GDM1 (cell line): ENCODE data around the gene KRTAP1-4.
"Not testable (repeated sequence)": the region's sequence is repeated elsewhere in the genome, so short reads cannot be mapped to it uniquely, and the experiment has no call there.

Experiments
- DNase-seq: peaks from one replicate; lab custom pipeline; 2025; lab: John Stamatoyannopoulos, UW

KRTAP1-4 gene

DNA sequence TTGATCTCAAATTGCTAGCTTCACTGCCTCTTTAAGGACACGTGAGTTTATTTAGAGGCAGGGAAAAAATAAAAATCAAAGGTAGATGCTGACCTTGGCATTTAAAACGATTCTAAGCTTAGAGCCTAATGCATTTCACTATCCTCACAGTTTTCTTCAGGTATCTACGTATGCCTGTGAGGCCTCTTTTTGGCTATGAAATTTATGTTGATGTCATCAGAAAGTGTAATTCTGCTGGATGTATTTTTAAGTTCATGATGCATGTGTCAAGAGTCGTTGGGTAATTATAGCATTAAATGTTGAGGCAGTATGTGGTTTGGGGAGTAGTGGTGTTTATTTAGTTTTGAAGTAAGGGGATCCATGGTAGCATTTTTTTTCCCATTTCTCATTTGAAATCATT, 26.1 kb downstream of the KRTAP1-4 start:
- no peak for DNase-seq

DNA sequence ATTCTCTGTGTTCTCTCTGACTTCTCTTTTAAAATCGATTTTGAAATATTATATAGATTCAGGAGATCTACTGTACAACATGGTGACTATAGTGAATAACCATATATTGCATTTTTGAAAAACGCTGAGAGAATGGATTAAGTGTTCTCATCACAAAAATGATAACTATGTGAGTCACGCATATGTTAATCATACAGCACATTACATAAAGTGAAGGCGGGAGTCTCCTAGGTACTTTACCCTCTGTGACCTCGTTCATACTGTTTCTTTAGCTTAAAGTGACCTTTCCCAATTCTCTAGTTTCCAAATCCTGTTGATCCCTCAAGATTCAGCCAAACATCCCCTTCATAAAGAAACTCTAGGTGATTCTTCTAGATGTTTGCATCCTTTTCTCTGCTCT, 27.2 kb downstream of the KRTAP1-4 start:
- no peak for DNase-seq

DNA sequence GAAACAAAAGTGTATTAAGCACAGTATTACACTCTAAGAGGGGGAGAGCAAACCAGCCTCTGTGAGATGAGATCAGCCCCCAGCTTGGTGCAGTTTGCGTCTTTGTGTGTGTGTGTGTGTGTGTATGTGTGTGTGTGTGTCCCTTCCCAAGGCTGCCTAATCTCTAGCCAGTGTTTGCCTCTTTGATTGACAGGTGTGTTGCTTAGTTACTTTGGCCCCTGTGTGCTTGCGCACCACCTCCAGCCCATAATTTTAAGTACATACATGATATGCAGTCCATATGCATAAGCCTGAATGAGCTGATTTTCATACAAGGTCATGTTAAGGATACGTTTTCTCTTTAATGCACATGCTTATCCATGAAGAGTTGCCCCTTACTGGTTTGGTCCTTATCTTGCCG, 28.2 kb downstream of the KRTAP1-4 start:
- DNase-seq, result no peak

DNA sequence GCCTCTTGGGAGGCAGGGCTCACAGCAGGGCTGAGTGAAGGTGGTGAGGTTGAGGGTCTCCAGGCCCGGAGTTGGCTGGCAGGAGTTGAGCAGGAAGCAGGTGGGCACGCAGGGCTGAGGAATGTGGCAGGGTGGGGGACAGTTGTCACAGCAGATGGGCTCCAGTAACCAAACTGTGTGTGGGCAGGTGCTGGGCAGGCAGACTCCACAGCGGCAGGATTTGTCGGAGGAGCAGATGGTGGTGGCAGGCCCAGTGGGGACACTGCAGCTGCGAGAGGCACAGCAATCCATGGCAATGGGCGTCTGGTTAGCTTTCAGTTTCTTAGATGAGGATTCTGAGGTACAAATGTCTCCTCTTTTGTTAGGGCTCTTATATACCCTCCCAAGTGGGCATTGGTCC, 30.4 kb downstream of the KRTAP1-4 start, which contains the start of gene KRTAP3-2:
TSS of gene KRTAP3-2 (minus strand) at position 344 of the 400 bp plus-strand sequence. CDS start at position 291, 53 bp downstream.
- not testable (repeated sequence) for DNase-seq

DNA sequence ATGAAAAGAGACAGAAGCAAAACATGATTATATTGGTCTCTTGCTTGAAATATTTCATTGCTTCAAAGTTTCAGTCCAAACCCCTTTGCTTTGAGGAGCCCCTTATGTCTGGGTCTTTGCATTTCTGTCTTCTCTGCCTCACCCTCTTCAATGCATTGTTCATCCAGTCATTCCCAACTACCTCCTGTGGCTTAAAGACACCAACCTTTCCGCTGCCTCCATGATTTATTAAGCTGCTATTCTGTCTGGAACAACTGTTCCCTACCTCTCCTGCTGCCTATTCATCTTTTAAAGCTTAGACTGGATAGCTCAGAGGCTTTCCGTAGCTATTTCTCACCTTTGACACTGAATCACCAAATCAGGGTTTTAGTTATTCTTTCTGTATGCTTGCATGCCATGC, 32.6 kb downstream of the KRTAP1-4 start:
- no peak for DNase-seq

DNA sequence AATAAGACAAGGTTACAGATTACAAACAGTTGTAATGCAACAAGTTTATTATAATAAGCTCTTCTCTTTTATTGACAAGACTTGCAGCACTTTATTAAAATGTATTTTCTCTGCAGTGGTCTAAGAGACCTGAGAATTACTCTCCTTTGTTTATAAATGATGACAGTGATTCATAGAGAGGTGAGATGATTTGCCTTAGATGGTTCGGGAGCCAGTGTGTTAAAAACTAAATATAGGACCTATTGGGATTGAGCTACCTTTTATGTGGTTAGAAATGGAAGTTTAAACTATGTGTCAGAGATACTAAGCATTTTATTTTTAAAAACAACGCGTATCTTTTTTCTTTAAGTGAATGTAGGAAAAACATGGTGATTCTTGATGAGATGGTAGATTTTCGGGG, 33.2 kb downstream of the KRTAP1-4 start:
- no peak for DNase-seq

DNA sequence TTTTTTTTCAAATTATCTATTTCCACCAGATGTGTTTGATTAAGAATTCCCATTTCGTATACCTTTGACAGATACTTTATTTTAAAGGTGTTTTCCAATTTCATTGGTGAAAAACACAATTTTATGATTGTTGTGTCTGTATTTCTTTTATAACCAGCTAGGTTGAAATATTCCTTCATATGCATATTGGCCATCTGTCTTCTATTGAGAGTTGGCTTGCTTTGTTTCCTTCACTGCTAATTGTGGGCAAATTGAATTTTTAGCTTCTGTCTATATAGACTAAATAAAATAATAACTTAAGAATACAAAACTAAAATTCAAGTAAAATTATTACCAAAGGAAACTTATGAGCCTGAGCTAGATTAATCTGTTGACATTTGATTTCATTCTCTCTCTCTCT, 34.9 kb downstream of the KRTAP1-4 start:
- no peak for DNase-seq

DNA sequence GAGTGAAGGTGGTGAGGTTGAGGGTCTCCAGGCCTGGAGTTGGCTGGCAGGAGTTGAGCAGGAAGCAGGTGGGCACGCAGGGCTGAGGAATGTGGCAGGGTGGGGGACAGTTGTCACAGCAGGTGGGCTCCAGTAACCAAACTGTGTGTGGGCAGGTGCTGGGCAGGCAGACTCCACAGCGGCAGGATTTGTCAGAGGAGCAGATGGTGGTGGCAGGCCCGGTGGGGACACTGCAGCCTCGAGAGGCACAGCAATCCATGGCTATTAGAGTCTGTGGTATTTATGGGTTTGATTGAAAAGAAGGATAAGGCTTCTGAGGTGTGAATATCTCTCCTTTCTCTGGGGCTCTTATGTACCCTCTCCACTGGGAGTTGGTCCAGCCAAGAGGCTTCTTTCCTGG, 36.2 kb downstream of the KRTAP1-4 start, which contains the start of gene KRTAP3-3:
TSS of gene KRTAP3-3 (minus strand) at position 326 of the 400 bp plus-strand sequence. CDS start at position 259, 67 bp downstream.
- no peak for DNase-seq

DNA sequence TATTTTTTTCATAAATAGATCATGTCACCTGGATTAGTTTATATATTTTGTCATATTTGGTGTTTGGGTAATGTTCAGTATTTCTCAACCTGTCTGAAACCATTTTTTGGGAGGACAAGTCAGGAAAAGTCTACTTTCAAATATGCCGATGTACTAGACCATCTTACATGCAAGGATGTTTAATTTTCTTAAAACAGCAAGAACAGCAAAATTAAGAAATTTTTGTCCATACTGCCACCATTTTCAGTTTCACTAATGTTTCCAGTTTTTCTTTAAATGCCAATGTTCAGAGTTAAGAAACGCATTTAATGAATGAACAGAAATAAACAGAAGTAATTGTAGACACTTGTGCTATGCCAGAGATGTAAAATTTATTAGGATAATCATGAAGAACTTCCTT, 36.9 kb downstream of the KRTAP1-4 start:
- DNase-seq, result no peak

DNA sequence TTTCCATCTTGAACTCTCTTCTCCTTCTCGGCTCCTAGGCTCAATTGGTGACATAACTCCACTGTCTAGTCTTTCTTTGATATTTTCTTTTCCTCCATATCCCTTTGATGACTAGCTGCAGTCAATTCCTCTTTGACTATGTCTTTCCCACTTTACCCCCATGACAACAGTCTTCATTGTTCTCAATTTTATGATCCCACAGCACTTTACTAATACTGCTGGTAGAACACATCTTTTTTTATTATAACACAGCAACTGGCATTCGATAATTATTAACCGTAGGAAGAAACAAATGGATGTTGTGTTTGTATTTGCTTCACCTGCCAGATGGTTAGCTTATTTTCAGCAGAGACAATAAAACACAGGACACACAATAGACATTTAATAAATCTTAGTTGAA, 37.3 kb downstream of the KRTAP1-4 start:
- DNase-seq, result no peak

DNA sequence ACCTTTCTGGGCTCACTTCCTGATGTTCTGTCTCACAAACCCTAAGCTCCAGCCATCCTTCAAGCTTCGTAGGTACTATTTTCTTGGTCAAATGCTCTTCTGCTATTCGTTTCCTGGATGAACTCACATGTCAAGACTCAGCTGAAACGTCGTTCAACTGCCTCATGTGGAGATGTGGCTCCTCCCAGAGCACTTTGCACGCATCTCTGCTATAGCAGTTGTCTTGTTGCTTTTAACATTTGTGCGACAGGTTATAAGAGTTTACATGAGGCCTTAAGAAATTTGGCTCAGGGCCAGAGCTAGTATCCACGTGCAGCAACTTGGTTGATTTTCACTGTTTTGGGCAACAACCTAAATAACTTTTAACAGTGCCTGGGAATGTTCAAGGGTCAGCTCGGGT, 43.1 kb downstream of the KRTAP1-4 start:
- DNase-seq, result no peak

DNA sequence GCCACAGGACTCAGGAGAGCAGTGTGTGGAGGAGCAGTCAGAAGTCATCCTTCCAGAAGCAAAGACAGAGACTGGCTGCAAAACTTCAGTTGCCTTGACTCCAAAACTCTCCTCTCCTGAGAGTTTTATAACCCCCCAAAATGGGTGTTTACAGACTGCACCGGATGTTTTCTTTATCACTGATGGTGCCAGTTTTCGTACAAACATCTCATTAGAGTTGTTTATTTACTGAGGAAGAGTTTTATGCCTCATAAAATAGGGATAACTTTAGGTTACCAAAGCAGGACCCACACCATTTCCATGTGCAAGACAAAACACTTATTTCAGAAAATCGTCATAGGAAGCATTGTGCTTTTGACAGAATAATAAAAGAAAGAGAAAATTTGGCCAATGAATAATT, 45.8 kb downstream of the KRTAP1-4 start, which contains the start of gene KRT40:
TSS of gene KRT40 (minus strand) at position 101 of the 400 bp plus-strand sequence. CDS start at position 48, 53 bp downstream.
- DNase-seq, result no peak

DNA sequence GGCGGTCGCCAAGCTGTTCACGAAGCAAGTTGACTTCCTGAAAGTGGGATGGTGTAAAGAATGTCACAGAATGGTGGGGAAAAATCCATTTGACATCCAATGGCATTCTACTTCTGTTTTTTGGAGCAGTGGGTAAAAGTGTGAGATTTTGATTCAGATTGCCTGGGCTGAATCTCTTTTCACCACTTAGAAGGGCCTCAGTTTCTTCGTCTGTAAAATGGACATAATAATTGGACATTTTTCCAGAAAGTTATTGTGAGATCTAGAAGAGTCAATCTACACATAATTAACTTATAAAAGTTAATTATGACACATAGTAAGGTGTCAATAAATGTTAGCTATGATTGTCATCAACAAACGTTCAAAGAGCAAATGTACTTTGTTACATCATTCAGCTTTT, 48.9 kb downstream of the KRTAP1-4 start:
- no peak for DNase-seq

DNA sequence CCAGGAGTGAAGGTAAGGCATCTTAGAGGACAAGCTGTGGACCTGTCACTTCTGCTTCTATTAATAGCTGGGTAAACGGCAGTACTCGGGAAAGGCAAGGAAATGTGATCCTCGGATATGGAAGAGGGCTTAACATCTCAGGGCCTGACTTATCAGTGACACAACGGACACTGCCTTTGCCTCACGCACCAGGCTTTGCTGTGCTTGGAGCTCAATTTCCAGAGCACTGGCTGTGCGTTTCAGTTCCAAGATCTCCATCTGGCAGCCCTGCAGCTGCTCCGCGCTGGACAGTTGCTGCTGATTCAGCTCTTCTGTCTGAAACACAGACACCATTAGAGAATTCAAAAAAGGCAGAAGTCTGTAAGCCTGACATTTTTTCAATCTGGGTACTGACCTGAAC, 49.4 kb downstream of the KRTAP1-4 start:
- DNase-seq, result no peak

DNA sequence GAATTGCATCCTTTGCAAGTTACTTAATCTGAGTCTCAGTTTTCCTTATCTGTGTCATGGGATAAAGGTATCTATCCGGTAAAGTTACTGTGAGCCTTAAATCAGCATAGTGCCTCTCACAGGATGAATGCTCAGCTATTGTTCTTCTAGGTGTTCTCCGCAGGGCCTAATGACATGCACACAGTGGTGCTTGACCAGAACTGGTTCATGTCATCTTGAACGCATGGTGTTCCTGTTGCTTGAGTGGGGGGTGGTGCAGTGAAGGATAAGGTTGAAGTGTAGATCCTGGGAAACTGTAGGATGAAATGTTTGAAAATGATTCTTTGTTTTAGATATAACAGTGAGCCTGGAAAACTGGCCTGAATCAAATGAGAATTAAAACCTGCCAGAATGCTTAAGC, 49.9 kb downstream of the KRTAP1-4 start:
- DNase-seq, result no peak
